ENCODE data around the gene E4F1. TPM values are rescaled to one million over a fixed set of nuclear protein-coding genes. Genes with fewer than 3 reads are reported as not detected.

E4F1 gene
- total and polyA plus RNA-seq, 2 of the 8 experiments (the other 6 are each of a cell fraction or from before 2014, with no cell fraction given) = 22.2 to 27.0 TPM

DNA sequence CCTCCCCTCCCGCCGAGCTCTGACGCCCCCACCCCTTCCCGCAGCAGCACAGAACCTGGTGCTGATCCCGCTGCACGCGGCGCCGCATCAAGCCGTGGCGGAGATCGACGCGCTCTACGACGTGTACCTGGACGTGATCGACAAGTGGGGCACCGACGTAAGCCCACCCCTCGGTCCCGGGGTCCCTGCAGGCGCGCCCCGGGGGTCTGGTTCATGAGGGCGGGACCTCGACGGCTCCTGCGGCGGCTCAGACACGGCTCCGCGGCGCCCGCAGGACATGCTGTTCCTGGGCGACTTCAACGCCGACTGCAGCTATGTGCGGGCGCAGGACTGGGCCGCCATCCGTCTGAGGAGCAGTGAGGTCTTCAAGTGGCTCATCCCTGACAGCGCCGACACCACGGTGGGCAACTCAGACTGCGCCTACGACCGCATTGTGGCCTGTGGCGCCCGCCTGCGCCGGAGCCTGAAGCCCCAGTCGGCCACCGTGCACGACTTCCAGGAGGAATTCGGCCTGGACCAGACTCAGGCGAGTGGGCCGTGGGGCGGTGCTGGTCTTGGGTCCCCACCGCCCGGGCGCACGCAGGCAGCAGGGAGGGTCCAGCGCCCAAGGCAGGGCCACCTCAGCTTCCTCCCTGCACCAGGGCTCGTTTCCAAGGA, 14.2 kb downstream of the E4F1 start:
- H3K23me2 ChIP-seq (ENCODE audit: low read depth, low read length) = peaks cover 16% of the 10 kb centered on the region; the same call in 1 of the 2 replicates
- peak overlapping the region in 1 of 4 experiments; percentile 13; a peak in 1 of 7 replicates for H3K9ac ChIP-seq (replicated peaks in 1 of 4; ENCODE audit: extremely low read depth in 1 of 4, low read depth in 3 of 4, low read length in 3 of 4)
- peak overlapping the region; percentile 78 to 82 for H3K4me2 ChIP-seq (ENCODE audit: insufficient read depth in 1 of 2, low read depth in 2 of 2, low read length in 2 of 2)
- no peak overlapping the region for H2BK120ac ChIP-seq (replicated peaks; ENCODE audit: low read depth, low read length)
- no peaks in the 10 kb centered on the region for H3K9me3 ChIP-seq (ENCODE audit: insufficient read depth in 2 of 2, low read depth in 1 of 2, low read length in 1 of 2)
- H3K4ac ChIP-seq (replicated peaks; ENCODE audit: insufficient read length, low read depth, low read length) = peak overlapping the region; percentile 78
- peaks cover 5 to 34% (median 8%) of the 10 kb centered on the region in 4 experiments; a peak in 5 of 8 replicates for H3K36me3 ChIP-seq (ENCODE audit: control insufficient read depth in 2 of 4, insufficient read depth in 4 of 4, low read length in 3 of 4)
- no peak overlapping the region for H2BK5ac ChIP-seq (ENCODE audit: low read depth, low read length)
- H3K56ac ChIP-seq (replicated peaks; ENCODE audit: insufficient read length, low read depth, low read length) = no peak overlapping the region
- no peak overlapping the region for H2BK20ac ChIP-seq (ENCODE audit: low read length)
- H3K27ac ChIP-seq (ENCODE audit: low read depth, low read length) = no peak overlapping the region
- H3K4me1 ChIP-seq (replicated peaks in 1 of 4; ENCODE audit: control insufficient read depth in 3 of 4, insufficient read depth in 4 of 4, low read length in 3 of 4) = peaks cover 0 to 19% (median 10%) of the 10 kb centered on the region in 4 experiments; a peak in 5 of 7 replicates
- WGBS, 2 experiments (ENCODE audit: extremely low coverage in 1 of 2, insufficient coverage in 1 of 2, insufficient read length in 1 of 2, insufficient replicate concordance in 2 of 2, low coverage in 1 of 2, low lambda C conversion rate in 2 of 2, missing lambda C conversion rate in 1 of 2) = 22% methylated on average over 55 of the region's 65 CpGs; no CpG with 5 or more reads in 1 of the 2 experiments
- DNase-seq (ENCODE audit: low read depth in 1 of 2, low spot score in 2 of 2) (peak in 1 of 2 experiments; percentile 68), FAIRE-seq (no peak)
- no peak overlapping the region for H2AFZ ChIP-seq (ENCODE audit: low read length)
- H4K8ac ChIP-seq (ENCODE audit: extremely low read depth, insufficient read depth, low read length) = peak overlapping the region; percentile 86
- no peak overlapping the region for H3K18ac ChIP-seq (ENCODE audit: extremely low read depth, low read length)
- ChIA-PET CTCF (ENCODE audit: partially characterized antibody) (interaction anchor here (0.5 to 1.8 kb wide), 5 partner anchors 11 to 1998 kb away, joined by 3 to 11 read pairs (median 4); no protein-coding TSS in a partner anchor), POLR2A (ENCODE audit: partially characterized antibody) (interaction anchor here (0.5 to 8.6 kb wide), 20 partner anchors 10 to 278 kb away, joined by 3 to 181 read pairs (median 7); partner anchors contain the start of genes BRICD5, E4F1, ECI1 and RNPS1)
- H3K4me3 ChIP-seq (ENCODE audit: extremely low read depth in 1 of 4, insufficient read depth in 2 of 4, low read depth in 3 of 4, low read length in 4 of 4) = peak overlapping the region in 3 of 4 experiments; percentile 14 to 63 (median 19); a peak in 2 of 8 replicates
- H2BK15ac ChIP-seq (ENCODE audit: low read length) = no peak overlapping the region
- no peak overlapping the region for H3K23ac ChIP-seq (ENCODE audit: insufficient read length)
- no peak overlapping the region for H4K5ac ChIP-seq (ENCODE audit: insufficient read length, low read depth, low read length)
- H3K27me3 ChIP-seq (replicated peaks in 1 of 4; ENCODE audit: control insufficient read depth in 3 of 4, extremely low read depth in 1 of 4, insufficient read depth in 3 of 4, low read length in 3 of 4) = peaks cover 4 to 20% (median 16%) of the 10 kb centered on the region in 4 experiments; a peak in 6 of 7 replicates
- no peaks in the 10 kb centered on the region for H3K79me2 ChIP-seq (ENCODE audit: control insufficient read depth in 1 of 2, insufficient read depth in 2 of 2, low read length in 2 of 2)
- no peak overlapping the region for H2BK12ac ChIP-seq (ENCODE audit: low read depth, low read length)
- no peak overlapping the region for H4K91ac ChIP-seq (replicated peaks; ENCODE audit: insufficient read length, low read length)
- H3K79me1 ChIP-seq (ENCODE audit: low read depth, low read length) = no peaks in the 10 kb centered on the region
- no peak overlapping the region for H2AK5ac ChIP-seq (ENCODE audit: low read depth, low read length)
- H3K14ac ChIP-seq (ENCODE audit: insufficient read length) = no peak overlapping the region
- H4K20me1 ChIP-seq (replicated peaks in 1 of 2; ENCODE audit: control insufficient read depth in 1 of 2, insufficient read depth in 2 of 2, low read length in 2 of 2) = peaks cover 0 to 14% of the 10 kb centered on the region in 2 experiments
- TF ChIP-seq TBP (IDR thresholded peaks at IDR 0.05; ENCODE audit: low read depth, low read length) (no peak), GABPA (IDR thresholded peaks at IDR 0.05; ENCODE audit: borderline replicate concordance, insufficient read depth, low read length) (0 out of 2 replicates have a peak, but pooled peaks have one; percentile 5), CREB1 (IDR thresholded peaks at IDR 0.05) (peak; percentile 6; the same call in 1 of the 2 replicates), FOSL1 (IDR thresholded peaks at IDR 0.05; ENCODE audit: insufficient read depth, low read depth, low read length) (no peak), POLR2AphosphoS5 (IDR thresholded peaks at IDR 0.05; ENCODE audit: low read depth, low read length) (peak; percentile 48; the same call in 1 of the 2 replicates), EZH2 (IDR thresholded peaks at IDR 0.05; ENCODE audit: low read depth, low read length, severe bottlenecking) (peak; percentile 53), CHD2 (IDR thresholded peaks at IDR 0.05; ENCODE audit: low read length) (no peak), HDAC2 (IDR thresholded peaks at IDR 0.05; ENCODE audit: borderline replicate concordance in 1 of 2, low read depth in 2 of 2, low read length in 2 of 2) (no peak; a peak in 1 of 4 replicates), NANOG (IDR thresholded peaks at IDR 0.05; ENCODE audit: insufficient read depth, low read depth, low read length, poor library complexity, severe bottlenecking) (no peak)
- TF ChIP-seq, protein P1, sequence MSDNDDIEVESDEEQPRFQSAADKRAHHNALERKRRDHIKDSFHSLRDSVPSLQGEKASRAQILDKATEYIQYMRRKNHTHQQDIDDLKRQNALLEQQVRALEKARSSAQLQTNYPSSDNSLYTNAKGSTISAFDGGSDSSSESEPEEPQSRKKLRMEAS (IDR thresholded peaks at IDR 0.05) = peak; percentile 44
